Measurements from ENCODE around the gene HS2ST1.
"Not testable (repeated sequence)": the region's sequence is repeated elsewhere in the genome, so short reads cannot be mapped to it uniquely, and the experiment has no call there.

HS2ST1 gene

GRCh38 chr1:87028576-87028975, 114.1 kb downstream of the HS2ST1 start:
- DNase-seq: no peak

GRCh38 chr1:87030740-87031690, 116.6 kb downstream of the HS2ST1 start:
- no peak for DNase-seq

GRCh38 chr1:87034351-87034750, 119.9 kb downstream of the HS2ST1 start:
- no peak for DNase-seq

- DNase-seq: no peak
Measured at GRCh38 chr1:87039096-87039495, 124.7 kb downstream of the HS2ST1 start.

- DNase-seq: no peak
Measured at GRCh38 chr1:87042111-87042811, 127.8 kb downstream of the HS2ST1 start.

- no peak for DNase-seq
Measured at GRCh38 chr1:87044424-87044823, 130.0 kb downstream of the HS2ST1 start.

- DNase-seq: no peak
Measured at GRCh38 chr1:87044840-87045239, 130.4 kb downstream of the HS2ST1 start.

- DNase-seq: no peak
Measured at GRCh38 chr1:87045761-87046304, 131.4 kb downstream of the HS2ST1 start.

GRCh38 chr1:87046951-87047350, 132.5 kb downstream of the HS2ST1 start:
- no peak for DNase-seq

GRCh38 chr1:87048237-87048636, 133.8 kb downstream of the HS2ST1 start:
- DNase-seq: no peak

- DNase-seq: no peak
Measured at GRCh38 chr1:87051965-87052364, 137.5 kb downstream of the HS2ST1 start.

- DNase-seq: no peak
Measured at GRCh38 chr1:87052400-87052799, 138.0 kb downstream of the HS2ST1 start.

GRCh38 chr1:87052961-87053360, 138.5 kb downstream of the HS2ST1 start:
- DNase-seq: no peak

- DNase-seq: no peak
Measured at GRCh38 chr1:87053446-87053845, 139.0 kb downstream of the HS2ST1 start.

- no peak for DNase-seq
Measured at GRCh38 chr1:87056974-87057373, 142.5 kb downstream of the HS2ST1 start.

- DNase-seq: no peak
Measured at GRCh38 chr1:87058343-87058649, 143.9 kb downstream of the HS2ST1 start.

- DNase-seq: no peak
Measured at GRCh38 chr1:87061742-87062156, 147.3 kb downstream of the HS2ST1 start.

- DNase-seq: no peak
Measured at GRCh38 chr1:87062687-87063086, 148.3 kb downstream of the HS2ST1 start.

GRCh38 chr1:87064309-87064708, 149.9 kb downstream of the HS2ST1 start:
- no peak for DNase-seq

- DNase-seq: no peak
Measured at GRCh38 chr1:87064986-87065385, 150.6 kb downstream of the HS2ST1 start.

GRCh38 chr1:87066708-87067107, 152.3 kb downstream of the HS2ST1 start:
- DNase-seq: not testable (repeated sequence)

GRCh38 chr1:87072411-87072810, 158.0 kb downstream of the HS2ST1 start:
- DNase-seq: no peak

GRCh38 chr1:87072904-87073303, 158.5 kb downstream of the HS2ST1 start:
- no peak for DNase-seq
